GM12878 (cell line): Measurements from ENCODE around the gene SCRN1. TPM values are rescaled to one million over a fixed set of nuclear protein-coding genes. Genes with fewer than 3 reads are reported as not detected.

Experiments
- ATAC-seq: fragments of 200-7000 bp; cut with Tn5 transposase; 3 replicates; pipeline ENCODE4 v1.9.1; 2020; ENCODE audit warnings: mild to moderate bottlenecking, moderate library complexity
- BruUV-seq: library from RNA; stranded (reverse); fragments of 400-500 nt; replicated peaks from 2 replicates; lab custom pipeline; 2021; lab: Mats Ljungman, UMichigan
- CTCF ChIA-PET: fragments of 300-600 bp; sonication (Branson Sonifier 250); formaldehyde crosslinking; extraction: SDS; loops from one replicate; lab custom pipeline; 2021; ENCODE audit warnings: inconsistent platforms; lab: Yijun Ruan, JAX
- POLR2A ChIA-PET: fragments of 350-600 bp; formaldehyde crosslinking; extraction: SDS; loops from one replicate; lab custom pipeline; 2021; ENCODE audit warnings: inconsistent platforms; lab: Charles Lee
- RAD21 ChIA-PET: fragments of 300-600 bp; sonication (Branson Sonifier 250); formaldehyde crosslinking; loops from one replicate; lab custom pipeline; 2023; ENCODE audit warnings: antibody characterized with exemption; ENCODE audit not compliant: unreplicated experiment; lab: Charles Lee
- SMC1A ChIA-PET: fragments of 300-600 bp; sonication (Branson Sonifier 250); formaldehyde crosslinking; loops from one replicate; lab custom pipeline; 2023; ENCODE audit not compliant: unreplicated experiment, uncharacterized antibody; lab: Charles Lee
- DNase-seq: peaks from one replicate; pipeline ENCODE4 v3.0.0-alpha.2; 2011; ENCODE audit warnings: low read depth, low spot score
- FAIRE-seq: peaks from 3 replicates; lab custom pipeline; 2011; peaks lifted over from hg19 to GRCh38; lab: Jason Lieb, UNC
- H2AFZ ChIP-seq: 2 replicates; pipeline ENCODE4 v1.6.0; 2011; ENCODE audit warnings: low read depth, low read length, control low read depth; ENCODE audit not compliant: control insufficient read depth
- H3K27ac ChIP-seq: 2 replicates; pipeline ENCODE4 v1.5.1; 2011; ENCODE audit warnings: control low read depth; ENCODE audit not compliant: control insufficient read depth, insufficient read depth
- H3K27me3 ChIP-seq, 2 experiments: replicated peaks in 1 of 2; 2 replicates each; pipeline versions ENCODE4 v1.6.0 to v1.6.1; 2011; ENCODE audit warnings: low read length in 1 of 2; ENCODE audit not compliant: control insufficient read depth in 2 of 2, insufficient read depth in 2 of 2
- H3K36me3 ChIP-seq, 2 experiments: 2 replicates each; pipeline ENCODE4 v1.5.1; 2011; ENCODE audit warnings: low read length in 1 of 2; ENCODE audit not compliant: control insufficient read depth in 2 of 2, insufficient read depth in 2 of 2
- H3K4me1 ChIP-seq: 2 replicates; pipeline ENCODE4 v1.6.1; 2011; ENCODE audit warnings: mild to moderate bottlenecking, low read length, moderate library complexity, mixed read lengths; ENCODE audit not compliant: control insufficient read depth, insufficient read depth
- H3K4me2 ChIP-seq: 2 replicates; pipeline ENCODE4 v1.6.0; 2011; ENCODE audit warnings: control low read depth; ENCODE audit not compliant: control insufficient read depth, insufficient read depth
- H3K4me3 ChIP-seq: fragments of 200-600 bp; sonication (generic); 2 replicates; pipeline ENCODE4 v1.5.1; 2016
- H3K79me2 ChIP-seq: 2 replicates; pipeline ENCODE4 v1.6.0; 2011; ENCODE audit warnings: low read length; ENCODE audit not compliant: control insufficient read depth, insufficient read depth
- H3K9ac ChIP-seq: 2 replicates; pipeline ENCODE4 v1.8.0; 2011; ENCODE audit warnings: low read length, control low read depth, mixed read lengths; ENCODE audit not compliant: control insufficient read depth, insufficient read depth
- H3K9me3 ChIP-seq: replicated peaks from 3 replicates; pipeline ENCODE4 v1.5.1; 2011; ENCODE audit warnings: mild to moderate bottlenecking, low read length; ENCODE audit not compliant: control insufficient read depth, insufficient read depth
- H4K20me1 ChIP-seq: 2 replicates; pipeline ENCODE4 v1.6.0; 2011; ENCODE audit not compliant: control insufficient read depth, insufficient read depth
- ATF3 ChIP-seq: IDR thresholded peaks from 2 replicates; pipeline ENCODE4 v1.6.1; 2011; ENCODE audit warnings: low read depth, mild to moderate bottlenecking, low read length, moderate library complexity, borderline replicate concordance; ENCODE audit errors: extremely low read depth
- CHD4 ChIP-seq: fragments of 200-600 bp; sonication (generic); IDR thresholded peaks from 2 replicates; pipeline ENCODE4 v1.6.1; 2016; ENCODE audit warnings: mild to moderate bottlenecking
- FOXK2 ChIP-seq: fragments of 450-650 bp; IDR thresholded peaks from 2 replicates; pipeline ENCODE4 v1.6.1; 2017; ENCODE audit warnings: mild to moderate bottlenecking, moderate library complexity
- FOXM1 ChIP-seq: IDR thresholded peaks from 2 replicates; pipeline ENCODE4 v1.6.1; 2012; ENCODE audit warnings: low read depth, mild to moderate bottlenecking, inconsistent platforms, low read length, moderate library complexity
- NFIC ChIP-seq: IDR thresholded peaks from 2 replicates; pipeline ENCODE4 v1.6.1; 2012; ENCODE audit warnings: low read depth, mild to moderate bottlenecking, inconsistent platforms, low read length, moderate library complexity
- PAX5 ChIP-seq: IDR thresholded peaks from 2 replicates; pipeline ENCODE4 v1.6.1; 2011; ENCODE audit warnings: low read depth, low read length, borderline replicate concordance
- SIN3A ChIP-seq: IDR thresholded peaks from 2 replicates; pipeline ENCODE4 v1.6.1; 2012; ENCODE audit warnings: low read depth, low read length, improper control_type of control experiment
- ZBED1 ChIP-seq: IDR thresholded peaks from 2 replicates; pipeline ENCODE4 v1.6.1; 2016; ENCODE audit warnings: borderline replicate concordance
- ZSCAN29 ChIP-seq: fragments of 450-650 bp; IDR thresholded peaks from 2 replicates; pipeline ENCODE4 v1.6.1; 2017; ENCODE audit warnings: mild to moderate bottlenecking, moderate library complexity
- ZZZ3 ChIP-seq: IDR thresholded peaks from 2 replicates; pipeline ENCODE4 v1.6.1; 2011; ENCODE audit warnings: low read depth; ENCODE audit not compliant: control insufficient read depth, insufficient read length
- WGBS: methylation state at CpG from one replicate; pipeline ENCODE4 v1.1.6; 2016; ENCODE audit warnings: low lambda C conversion rate; ENCODE audit not compliant: insufficient replicate concordance, insufficient coverage; ENCODE audit errors: missing lambda C conversion rate; 5-methylcytosine and 5-hydroxymethylcytosine counted together
- in situ Hi-C: fragments of 300-500 bp; cut with MboI; formaldehyde crosslinking; loops from 9 replicates; pipeline ENCODE4 v1.14.3; 2018; ENCODE audit warnings: mixed read lengths
- intact Hi-C: fragments of 100-400 bp; cut with micrococcal nuclease; formaldehyde crosslinking; loops from one replicate; pipeline ENCODE4 v1.14.2; 2022; ENCODE audit not compliant: unreplicated experiment
- polyA plus RNA-seq, 11 experiments: library from polyadenylated mRNA; depleted of rRNA in 4 of 11; unstranded in 6 of 11; stranded (reverse) in 5 of 11; fragments of >200 nt; fragmentation: Nextera tagmentation in 4 of 11; fragmentation: Illumina TruSeq in 1 of 11; extraction: Ambion mirVana in 4 of 11; extraction: Trizol in 1 of 11; gene quantifications; 1 replicate in 1 of 11; 2 replicates in 10 of 11; pipeline versions ENCODE4 v1.2.1 to v1.2.3, GENCODE V29; 2011 to 2016; ENCODE audit warnings: inconsistent platforms in 2 of 11, missing spikeins in 2 of 11, low read depth in 1 of 11
- total RNA-seq, 4 experiments: library from RNA; depleted of rRNA in 3 of 4; stranded (reverse); fragments of >200 nt in 3 of 4; fragmentation: Illumina TruSeq in 1 of 4; extraction: Trizol in 1 of 4; gene quantifications; 2 replicates each; pipeline versions ENCODE4 v1.2.1 to v1.2.3, GENCODE V29; 2013 to 2021

Gene SCRN1
- total and polyA plus RNA-seq, 10 of the 15 experiments (the other 5 are each of a cell fraction or from before 2014, with no cell fraction given) = 11.1 to 67.6 (median 41.7) TPM

- TF ChIP-seq PAX5 (no peak), CHD4 (no peak), ZZZ3 (no peak), NFIC (no peak)
Observed at GRCh38 chr7:29951206-29951605, 38.4 kb downstream of the SCRN1 start (continued).

- WGBS = 84% methylated on average over 8 of the region's 8 CpGs
Observed at GRCh38 chr7:29950480-29950879, 39.1 kb downstream of the SCRN1 start.

More at GRCh38 chr7:29950480-29950879, 39.1 kb downstream of the SCRN1 start:
- FAIRE-seq (no peak), ATAC-seq (no peak), DNase-seq (no peak)
- in situ Hi-C loops = no loop called here
- CTCF ChIA-PET = interaction anchor here (2.0 kb wide), 1 partner anchor 111 kb away, joined by 11 read pairs; no protein-coding TSS in a partner anchor
- SMC1A ChIA-PET = no interaction called here
- peaks cover 13 to 36% of the 10 kb centered on the region in 2 experiments; a peak in 3 of 4 replicates for H3K36me3 ChIP-seq
- H2AFZ ChIP-seq = no peak overlapping the region
- intact Hi-C loops = no loop called here
- BruUV-seq = no TSS peak
- H3K9ac ChIP-seq = no peak overlapping the region
- H3K9me3 ChIP-seq = peaks cover 4% of the 10 kb centered on the region; the same call in 1 of the 3 replicates
- POLR2A ChIA-PET = no interaction called here
- H4K20me1 ChIP-seq = no peaks in the 10 kb centered on the region
- no peak for TF ChIP-seq ZSCAN29
- TF ChIP-seq SIN3A = no peak
- no peak for TF ChIP-seq FOXK2
- TF ChIP-seq ZBED1 = no peak
- no peak for TF ChIP-seq ATF3
- TF ChIP-seq FOXM1 = no peak
- TF ChIP-seq, all 136 proteins: peak for 0
- H3K79me2 ChIP-seq = no peaks in the 10 kb centered on the region
- no peak overlapping the region for H3K4me3 ChIP-seq
- H3K27me3 ChIP-seq = no peaks in the 10 kb centered on the region
- H3K27ac ChIP-seq = no peak overlapping the region
- H3K4me2 ChIP-seq = no peak overlapping the region
- H3K4me1 ChIP-seq = no peaks in the 10 kb centered on the region
- RAD21 ChIA-PET = no interaction called here
